HK-2 (cell line): ENCODE measurements around the gene ANKRD31.

Experiments used
- DNase-seq: peaks from one replicate; pipeline ENCODE4 v3.0.0-alpha.2; 2018; ENCODE audit not compliant: unreplicated experiment

The ANKRD31 gene

DNA sequence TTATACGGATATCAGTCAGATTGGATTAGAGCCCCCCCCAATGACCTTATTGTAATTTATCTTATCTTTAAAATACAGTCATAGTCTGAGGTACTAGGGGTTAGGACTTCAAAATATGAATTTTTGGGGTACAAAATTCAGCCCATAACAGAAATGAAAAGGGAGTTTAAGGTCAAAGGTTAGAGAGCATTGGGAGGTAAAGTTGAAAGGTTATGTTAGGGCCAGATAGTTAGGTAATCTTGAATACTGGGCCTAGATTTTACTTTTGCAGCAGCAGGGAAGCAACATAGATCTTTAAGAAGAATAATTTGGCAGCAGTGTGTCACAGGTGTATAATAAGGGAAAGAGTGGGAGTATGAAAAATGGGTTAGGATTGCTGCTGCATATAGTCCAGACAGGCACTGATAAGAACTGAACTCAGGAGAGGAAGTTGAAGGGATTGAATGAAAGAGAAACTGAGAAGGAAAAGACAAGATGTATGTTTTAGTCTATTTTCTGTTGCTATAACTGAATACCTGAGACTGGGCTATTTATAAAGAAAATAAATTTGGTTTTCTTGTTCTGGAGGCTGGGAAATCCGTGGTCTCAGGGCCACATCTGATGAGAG is 173.7 kb downstream of the ANKRD31 start:
- no peak for DNase-seq

- DNase-seq, result no peak
These were observed 176.6 kb downstream of the ANKRD31 start for GRCh38 chr5:75059912-75060545.

GRCh38 chr5:75058986-75059535 is 177.6 kb downstream of the ANKRD31 start:
- DNase-seq, result no peak

DNA sequence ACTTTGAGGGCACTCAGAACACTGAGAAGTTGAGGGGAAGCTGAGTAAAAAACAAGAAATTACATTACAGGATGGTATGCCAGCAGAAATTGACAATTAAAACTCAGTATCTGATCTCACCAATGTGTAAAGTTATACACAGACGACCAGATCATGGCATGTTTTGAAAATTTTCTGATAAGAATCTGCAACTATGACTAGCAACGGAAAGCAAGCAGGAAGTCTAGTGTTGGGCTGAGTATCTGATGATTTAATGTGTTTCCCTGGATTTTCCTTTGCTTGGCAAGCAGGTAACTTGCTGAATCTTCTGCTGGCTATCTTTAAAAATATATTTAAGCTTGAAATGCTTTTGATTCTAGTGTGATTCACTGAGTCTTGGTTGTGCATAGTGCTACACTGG is 179.1 kb downstream of the ANKRD31 start:
- no peak for DNase-seq

DNA sequence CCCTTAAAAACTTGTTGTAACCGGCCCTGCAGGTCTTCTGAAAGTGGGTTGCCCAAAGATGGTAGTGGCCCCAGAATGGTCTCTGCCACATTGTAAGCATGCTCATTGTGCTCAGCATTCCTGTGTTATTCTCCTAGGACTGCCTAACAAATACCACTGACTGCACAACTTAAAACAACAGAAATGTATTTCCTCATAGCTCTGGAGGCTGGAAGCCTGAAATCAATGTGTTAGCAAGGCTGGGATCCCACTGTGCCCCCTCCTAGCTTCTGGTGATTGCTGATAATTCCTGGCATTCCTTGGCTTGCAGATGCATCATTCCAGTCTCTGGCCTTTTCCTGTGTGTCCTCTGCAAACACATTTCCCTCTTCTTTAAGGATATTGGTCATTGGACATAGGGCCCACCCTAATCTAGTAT is 180.9 kb downstream of the ANKRD31 start:
- no peak for DNase-seq

DNA sequence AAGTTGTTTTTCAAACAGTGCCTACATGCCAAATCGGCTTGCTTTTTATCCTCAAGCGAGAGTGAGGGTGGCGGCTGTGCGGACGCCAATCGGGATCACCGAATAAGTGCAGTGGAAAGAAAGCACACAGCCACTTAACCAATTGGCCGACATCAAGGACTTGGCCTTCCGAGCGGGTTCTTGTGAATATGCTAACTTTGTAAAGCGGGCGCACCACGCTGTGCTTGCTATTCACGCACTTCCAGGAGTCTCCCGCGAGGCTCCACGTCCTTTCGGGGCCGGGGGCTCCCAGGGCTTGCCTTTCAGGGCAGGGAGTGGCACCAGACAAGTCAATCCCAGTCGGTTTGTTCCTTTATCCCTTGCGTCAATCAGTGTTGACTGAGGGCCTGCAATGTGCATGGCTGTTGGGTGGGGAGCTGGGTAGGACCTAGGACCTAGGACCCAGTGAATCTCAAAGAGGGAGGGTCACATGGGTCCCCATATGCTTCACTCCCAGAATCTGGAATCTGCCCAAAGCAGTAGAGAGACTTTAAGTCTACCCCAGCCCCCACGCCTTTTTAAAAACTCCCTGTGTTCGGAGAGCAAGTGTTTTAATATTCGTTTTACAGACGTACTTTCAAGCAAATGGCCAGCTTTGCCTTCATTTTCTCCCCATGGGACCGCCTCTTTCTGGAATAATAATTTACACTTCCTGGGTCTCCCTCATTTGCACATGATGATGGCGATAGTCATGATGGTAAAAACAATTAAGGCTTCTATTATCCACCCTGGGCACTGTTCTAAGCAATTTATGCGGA is 182.3 kb downstream of the ANKRD31 start:
- no peak for DNase-seq

GRCh38 chr5:75053304-75054133 is 183.2 kb downstream of the ANKRD31 start:
- peak; percentile 71 for DNase-seq

- no peak for DNase-seq
These were observed 183.7 kb downstream of the ANKRD31 start for GRCh38 chr5:75053054-75053303.

- DNase-seq, result peak; percentile 57
These were observed 184.3 kb downstream of the ANKRD31 start, which contains the start of gene GCNT4 for GRCh38 chr5:75052192-75053053. TSS of gene GCNT4 (minus strand) at chr5:75052558. CDS start at chr5:75030037, 22,521 bp downstream.

DNA sequence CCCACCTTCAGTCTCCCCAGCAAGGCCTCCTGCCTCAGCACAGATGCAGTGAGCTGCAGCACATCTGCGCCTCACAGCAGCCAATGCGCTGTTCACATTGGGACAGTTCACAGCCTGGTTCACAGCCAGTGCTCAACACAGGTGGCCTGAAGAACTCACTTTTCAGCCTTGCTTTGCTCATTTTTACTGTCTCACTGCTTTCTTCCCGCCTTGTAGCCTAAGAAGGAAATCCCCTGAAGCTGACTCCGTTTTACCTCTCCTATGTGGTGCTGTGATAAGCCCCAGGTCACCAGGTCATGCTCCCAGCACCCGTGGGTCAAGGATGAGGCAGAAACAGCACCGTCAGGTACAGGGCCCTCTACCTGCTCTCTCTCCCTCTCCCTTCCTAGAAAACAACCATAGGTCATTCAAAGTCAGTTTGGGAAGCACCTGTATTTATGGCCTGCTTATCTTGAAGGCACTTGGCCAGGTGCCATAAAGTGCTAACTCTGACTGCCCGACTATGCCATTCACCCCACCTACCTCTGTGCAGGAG is 185.4 kb downstream of the ANKRD31 start:
- no peak for DNase-seq

- no peak for DNase-seq
These were observed 186.3 kb downstream of the ANKRD31 start for GRCh38 chr5:75050415-75050814.

GRCh38 chr5:75049456-75050351 is 187.0 kb downstream of the ANKRD31 start:
- DNase-seq, result peak; percentile 30

- DNase-seq, result no peak
These were observed 188.2 kb downstream of the ANKRD31 start for GRCh38 chr5:75048457-75048953.

DNA sequence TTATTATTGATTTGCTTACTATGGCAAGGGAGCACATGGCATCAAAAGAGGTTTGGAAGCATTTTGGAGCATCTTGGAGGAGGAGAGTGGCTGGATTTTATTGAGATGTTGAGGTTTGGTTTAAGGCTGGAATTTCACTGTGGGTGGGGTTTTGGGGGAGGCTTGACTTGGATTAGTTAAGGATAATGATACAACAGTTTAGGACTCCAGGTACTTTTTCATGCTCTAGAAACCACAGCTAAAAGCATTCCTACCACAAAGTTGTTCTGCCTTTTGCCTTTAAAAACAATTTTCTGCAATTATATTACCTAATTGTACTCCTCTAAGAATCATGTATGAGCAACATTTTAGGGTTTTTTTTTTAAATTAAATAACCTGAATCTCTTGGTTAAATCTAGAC is 189.3 kb downstream of the ANKRD31 start:
- no peak for DNase-seq

DNA sequence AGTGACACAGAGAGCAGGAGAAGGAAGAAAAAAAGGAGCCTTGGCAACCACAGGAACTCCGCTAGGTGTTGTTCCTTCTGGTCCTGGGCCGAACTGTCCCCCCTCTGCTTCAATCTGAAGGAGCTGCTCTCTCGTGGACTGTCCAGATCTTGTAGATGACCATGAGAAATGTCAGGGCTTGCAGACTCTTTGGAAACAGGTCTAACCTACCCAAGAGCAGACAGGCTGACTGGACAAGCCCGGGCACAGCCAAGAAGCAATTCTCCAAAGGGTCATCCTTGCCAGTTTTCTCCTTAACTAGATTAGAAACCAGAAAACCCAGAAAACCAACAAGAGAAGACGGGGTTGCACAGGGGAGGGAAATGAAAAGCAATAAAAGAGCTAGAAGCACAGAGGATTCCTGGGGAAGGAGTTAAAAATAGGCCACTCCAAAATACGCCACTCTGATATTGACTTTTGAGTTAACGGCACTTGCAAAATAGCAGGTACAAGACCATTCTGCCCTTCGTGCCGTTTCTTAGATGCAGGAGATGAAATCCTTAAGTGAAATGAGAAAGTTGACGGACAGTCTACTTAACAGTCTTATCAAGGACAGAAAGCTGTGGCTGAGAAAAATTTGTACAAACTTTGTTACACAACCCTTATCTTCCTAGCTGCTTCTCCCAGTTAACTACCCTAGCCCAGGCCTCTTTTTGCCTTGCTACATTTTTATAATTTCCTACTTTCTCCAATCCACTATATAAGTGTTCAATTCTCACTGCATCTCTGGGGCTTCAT is 190.1 kb downstream of the ANKRD31 start:
- no peak for DNase-seq

- DNase-seq, result no peak
These were observed 191.6 kb downstream of the ANKRD31 start for GRCh38 chr5:75045071-75045470.

- no peak for DNase-seq
These were observed 192.3 kb downstream of the ANKRD31 start for GRCh38 chr5:75044406-75044805.

DNA sequence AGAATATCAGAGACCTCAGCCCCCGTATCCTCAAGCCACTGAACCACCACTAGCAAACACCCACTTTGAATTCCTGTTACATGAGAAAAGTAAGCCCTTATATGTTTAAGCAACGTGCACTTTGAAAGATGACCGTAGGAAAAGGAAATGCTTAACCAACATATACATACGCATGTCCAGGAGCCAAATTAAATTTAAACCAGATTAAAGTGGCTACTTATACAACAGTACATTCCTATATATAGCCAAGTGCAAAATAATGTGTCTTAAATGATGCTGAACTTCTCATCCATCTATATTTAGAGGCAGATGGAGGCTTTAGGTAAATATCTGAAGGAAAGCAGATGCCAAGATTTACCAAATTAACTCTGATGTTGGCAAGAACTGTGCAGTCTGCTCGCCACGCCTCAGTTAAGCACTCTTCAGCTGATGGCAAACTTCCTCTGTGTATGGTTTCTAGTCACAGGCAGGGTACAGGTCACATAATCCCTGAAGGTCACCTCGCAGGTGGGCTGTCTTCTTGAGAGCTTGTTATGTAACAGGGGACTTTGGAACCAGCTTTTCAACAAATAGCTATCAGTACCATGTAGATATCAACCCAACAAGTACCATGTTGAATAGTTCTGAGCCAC is 192.9 kb downstream of the ANKRD31 start:
- no peak for DNase-seq
